NCI-H146 treated with DMSO at 0.1 percent for 48 hours (cell line): ENCODE results near the gene ETNPPL.

ENCODE experiments used
- DNase-seq: peaks from one replicate; lab custom pipeline; 2025; ENCODE audit not compliant: unreplicated experiment; lab: John Stamatoyannopoulos, UW

The ETNPPL gene

DNA sequence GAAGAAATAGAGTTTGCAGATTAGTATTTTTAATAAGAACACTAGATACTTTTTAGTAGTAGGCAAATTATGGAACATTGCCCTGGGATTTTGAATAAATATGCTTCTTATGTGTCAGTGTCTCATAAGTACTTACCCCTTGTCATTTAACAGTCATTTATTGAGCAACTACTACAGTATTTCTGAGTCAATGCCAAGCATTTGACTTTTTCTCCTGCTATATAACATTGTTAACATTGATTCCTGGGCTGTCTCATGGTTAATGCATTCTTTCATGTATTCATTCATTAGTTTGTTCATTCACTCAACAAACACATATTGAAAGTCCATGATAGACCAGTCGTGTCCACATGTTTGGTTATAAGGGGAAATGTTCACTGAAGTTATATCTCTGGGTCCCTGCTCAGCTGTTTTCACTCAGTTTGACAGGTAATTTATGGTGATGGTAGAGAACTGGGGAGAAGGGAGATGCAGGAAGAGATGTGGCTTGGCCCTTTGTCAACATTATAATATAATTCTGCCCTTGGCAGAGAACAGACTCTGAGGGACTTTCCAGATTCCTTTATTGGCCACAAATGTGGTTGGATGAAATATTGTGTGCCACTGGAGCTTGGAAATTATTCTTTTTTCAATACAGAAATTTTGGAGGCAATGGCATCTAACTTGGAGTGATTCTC is 62.6 kb downstream of the ETNPPL start:
- no peak for DNase-seq

DNA sequence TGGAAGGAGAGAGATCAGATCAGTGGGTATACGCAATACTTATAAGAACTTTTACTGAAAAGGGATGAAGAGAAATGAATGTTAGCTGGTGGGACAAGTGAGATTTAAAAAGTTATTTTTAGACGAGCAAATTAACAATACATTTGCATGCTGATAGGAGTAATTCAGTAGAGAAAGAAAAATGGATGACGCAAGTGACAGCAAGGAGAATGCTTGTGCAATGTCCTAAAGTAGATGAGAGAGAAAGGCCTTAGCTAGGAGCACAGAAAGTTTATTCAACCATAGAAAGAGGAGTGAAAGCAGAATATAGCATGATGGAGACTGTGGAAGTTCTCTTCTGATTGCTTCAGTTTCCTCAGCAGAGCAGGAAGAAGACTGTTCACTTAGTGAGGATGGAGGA is 66.7 kb downstream of the ETNPPL start:
- no peak for DNase-seq

DNA sequence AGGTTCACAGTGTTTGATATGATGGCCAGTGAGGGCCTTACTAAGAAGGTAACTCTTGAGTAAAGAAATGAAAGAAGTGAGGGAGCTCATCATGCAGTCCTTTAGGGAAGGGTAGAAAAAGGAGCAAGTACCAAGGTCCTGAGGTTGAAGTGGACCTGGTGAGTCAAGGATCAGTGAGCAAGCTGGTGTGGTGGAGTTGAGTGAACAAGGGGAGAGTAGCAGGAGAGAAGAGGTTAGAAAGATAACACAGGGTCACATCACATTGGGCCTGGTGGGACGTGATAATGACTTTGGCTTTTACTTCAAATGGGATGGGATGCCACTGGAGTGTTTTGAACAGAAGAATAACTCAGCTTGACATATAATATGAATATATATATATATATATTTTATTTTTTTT is 67.8 kb downstream of the ETNPPL start:
- DNase-seq: no peak

DNA sequence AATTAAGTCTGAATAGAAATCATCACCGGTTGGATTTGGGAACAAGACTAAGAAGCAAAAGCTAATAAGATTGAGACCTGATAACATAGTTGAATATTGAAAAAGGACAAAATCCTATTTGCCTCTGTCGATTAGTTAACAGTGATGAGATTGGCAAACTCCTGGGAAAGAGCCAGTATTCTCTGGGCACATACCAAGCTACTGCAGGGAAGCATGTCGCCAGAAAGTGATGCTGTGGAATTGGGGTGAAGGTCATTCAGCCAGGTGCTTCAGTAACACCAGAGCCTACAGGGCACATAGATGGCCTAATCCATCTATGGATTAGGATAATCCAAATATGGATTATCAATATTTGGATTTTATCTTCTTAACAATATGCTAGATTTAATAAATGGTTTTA is 68.4 kb downstream of the ETNPPL start:
- no peak for DNase-seq

DNA sequence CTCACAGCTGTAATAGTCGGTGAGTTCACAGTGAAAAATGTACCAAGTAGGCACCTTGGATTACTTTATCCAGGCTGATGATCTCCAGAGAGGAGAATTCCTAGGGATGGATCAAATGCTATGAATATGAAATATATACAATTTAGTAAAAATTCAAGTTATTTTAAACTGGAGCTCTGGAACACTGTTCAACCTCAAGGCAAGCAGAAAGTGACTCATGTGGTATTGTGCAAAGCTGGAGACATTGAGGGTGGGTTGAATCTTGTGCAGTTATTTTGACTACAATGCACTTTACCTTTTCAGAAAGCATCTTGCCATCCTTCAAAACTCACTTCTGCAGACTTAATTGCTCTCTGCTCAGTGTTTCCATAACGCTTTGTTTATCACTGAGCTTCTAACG is 69.0 kb downstream of the ETNPPL start:
- no peak for DNase-seq

DNA sequence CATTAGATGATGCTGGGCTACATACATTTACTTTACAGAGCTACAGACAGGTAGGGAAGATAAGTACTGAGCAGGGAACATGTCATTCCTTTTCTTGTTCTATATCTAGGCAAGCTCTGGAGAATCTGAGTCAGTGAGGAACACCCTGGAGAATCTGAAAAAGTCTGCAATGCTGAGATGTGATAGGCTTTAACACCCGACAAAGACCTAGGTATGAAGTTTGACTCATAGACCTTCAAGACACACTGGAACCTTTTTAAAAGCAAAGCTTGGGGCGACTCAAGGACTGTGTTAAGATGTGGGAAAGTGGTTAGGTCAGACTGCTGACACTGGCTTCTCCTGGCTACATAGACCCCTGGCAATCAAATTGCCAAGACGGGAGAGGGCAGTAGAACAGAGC is 69.6 kb downstream of the ETNPPL start:
- no peak for DNase-seq
